ENCODE results near the gene ETV6.
"Not testable (repeated sequence)": the region's sequence is repeated elsewhere in the genome, so short reads cannot be mapped to it uniquely, and the experiment has no call there.

The ETV6 gene

DNA sequence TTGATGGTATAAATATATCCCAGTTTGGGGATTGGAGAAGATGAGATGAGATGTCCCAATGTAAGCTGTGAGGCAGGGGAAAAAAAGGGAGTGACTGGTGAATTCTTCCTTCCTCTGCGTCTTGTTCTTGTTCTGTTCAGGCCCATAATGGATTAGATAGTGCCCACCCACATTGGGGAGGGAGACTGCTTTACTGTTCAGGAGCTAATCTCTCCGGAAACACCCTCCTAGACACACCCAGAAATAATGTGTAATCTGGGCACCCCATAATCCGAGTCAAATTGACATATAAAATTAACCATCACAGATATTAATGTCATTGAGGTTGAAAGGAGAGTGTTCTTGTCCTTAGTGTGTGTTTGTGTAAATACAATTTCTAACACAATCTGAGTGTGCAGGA lies 29.3 kb downstream of the ETV6 start:
- TF ChIP-seq, protein P1, sequence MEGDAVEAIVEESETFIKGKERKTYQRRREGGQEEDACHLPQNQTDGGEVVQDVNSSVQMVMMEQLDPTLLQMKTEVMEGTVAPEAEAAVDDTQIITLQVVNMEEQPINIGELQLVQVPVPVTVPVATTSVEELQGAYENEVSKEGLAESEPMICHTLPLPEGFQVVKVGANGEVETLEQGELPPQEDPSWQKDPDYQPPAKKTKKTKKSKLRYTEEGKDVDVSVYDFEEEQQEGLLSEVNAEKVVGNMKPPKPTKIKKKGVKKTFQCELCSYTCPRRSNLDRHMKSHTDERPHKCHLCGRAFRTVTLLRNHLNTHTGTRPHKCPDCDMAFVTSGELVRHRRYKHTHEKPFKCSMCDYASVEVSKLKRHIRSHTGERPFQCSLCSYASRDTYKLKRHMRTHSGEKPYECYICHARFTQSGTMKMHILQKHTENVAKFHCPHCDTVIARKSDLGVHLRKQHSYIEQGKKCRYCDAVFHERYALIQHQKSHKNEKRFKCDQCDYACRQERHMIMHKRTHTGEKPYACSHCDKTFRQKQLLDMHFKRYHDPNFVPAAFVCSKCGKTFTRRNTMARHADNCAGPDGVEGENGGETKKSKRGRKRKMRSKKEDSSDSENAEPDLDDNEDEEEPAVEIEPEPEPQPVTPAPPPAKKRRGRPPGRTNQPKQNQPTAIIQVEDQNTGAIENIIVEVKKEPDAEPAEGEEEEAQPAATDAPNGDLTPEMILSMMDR (IDR thresholded peaks at IDR 0.05; ENCODE audit: extremely low read depth, missing control alignments), result no peak
- DNase-seq (ENCODE audit: low spot score), result no peak

DNA sequence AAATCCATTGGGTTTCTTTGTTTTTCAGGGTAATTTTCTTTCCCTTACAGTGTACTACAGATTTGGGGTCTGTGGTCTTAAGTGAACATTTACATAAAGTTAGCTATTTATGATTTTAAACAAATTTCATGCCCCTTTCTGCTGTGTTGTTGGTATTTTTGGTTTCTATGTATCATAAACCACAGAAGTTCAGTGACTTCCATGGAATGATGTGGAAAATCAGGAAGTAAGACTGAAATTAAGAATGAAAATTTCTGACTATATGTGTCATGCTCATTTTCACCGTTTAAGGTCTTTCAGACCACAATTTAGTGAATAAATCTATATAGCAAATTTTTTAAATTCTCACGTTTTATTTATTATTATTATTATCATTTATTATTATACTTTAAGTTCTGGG lies 31.7 kb downstream of the ETV6 start:
- TF ChIP-seq, protein P1 (IDR thresholded peaks at IDR 0.05; ENCODE audit: extremely low read depth, missing control alignments), result no peak
- DNase-seq (ENCODE audit: low spot score), result no peak

DNA sequence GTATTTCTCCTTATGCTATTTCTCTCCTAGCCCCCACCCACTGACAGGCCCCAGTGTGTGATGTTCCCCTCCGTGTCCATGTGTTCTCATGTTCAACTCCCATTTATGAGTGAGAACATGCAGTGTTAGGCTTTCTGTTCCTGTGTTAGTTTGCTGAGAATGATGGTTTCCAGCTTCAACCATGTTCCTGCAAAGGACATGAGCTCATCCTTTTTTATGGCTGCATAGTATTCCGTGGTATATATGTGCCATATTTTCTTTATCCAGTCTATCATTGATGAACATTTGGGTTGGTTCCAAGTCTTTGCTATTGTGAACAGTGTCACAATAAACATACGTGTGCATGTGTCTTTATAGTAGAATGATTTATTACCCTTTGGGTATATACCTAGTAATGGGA lies 32.2 kb downstream of the ETV6 start:
- DNase-seq (ENCODE audit: low spot score), result not testable (repeated sequence)

DNA sequence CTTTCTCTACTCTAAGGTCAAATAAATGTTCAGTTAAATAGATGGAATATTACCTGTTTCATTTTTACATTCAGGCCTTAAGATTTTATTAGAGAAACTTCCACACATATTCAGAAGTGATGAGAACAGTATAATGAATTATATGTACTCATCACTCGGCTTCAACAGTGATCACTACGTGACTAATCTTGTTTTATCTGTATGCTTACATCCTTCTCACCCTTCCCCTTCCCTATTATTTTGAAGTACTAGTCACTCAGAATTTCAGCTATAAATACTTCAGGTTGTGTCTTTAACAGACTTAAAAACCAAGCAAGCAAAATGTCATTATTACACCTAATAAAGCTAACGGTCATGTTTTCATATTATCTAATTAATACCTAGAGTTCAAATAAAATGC lies 34.9 kb downstream of the ETV6 start:
- no peak for DNase-seq (ENCODE audit: low spot score)
- TF ChIP-seq, protein P1 (IDR thresholded peaks at IDR 0.05; ENCODE audit: extremely low read depth, missing control alignments), result no peak

DNA sequence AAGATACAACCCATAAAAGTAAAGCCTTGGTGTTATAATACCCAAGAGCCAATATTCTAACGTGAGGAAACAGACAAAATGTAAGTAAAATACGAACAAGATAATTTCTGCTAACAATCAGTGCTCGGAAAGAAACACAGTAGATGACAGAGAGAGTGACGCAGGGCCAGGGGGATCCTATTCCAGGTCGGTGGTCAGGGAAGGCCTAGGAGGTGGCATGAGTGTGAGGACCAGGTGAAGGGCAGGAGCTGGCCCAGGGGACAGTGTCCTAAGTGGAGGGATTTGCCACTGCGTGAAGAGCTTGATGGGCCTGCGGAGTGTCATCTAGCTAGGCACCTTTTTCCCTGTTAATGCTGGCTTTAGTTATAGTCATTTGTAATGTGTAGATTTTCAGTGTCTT lies 35.3 kb downstream of the ETV6 start:
- TF ChIP-seq, protein P1 (IDR thresholded peaks at IDR 0.05; ENCODE audit: extremely low read depth, missing control alignments), result no peak
- DNase-seq (ENCODE audit: low spot score), result no peak

DNA sequence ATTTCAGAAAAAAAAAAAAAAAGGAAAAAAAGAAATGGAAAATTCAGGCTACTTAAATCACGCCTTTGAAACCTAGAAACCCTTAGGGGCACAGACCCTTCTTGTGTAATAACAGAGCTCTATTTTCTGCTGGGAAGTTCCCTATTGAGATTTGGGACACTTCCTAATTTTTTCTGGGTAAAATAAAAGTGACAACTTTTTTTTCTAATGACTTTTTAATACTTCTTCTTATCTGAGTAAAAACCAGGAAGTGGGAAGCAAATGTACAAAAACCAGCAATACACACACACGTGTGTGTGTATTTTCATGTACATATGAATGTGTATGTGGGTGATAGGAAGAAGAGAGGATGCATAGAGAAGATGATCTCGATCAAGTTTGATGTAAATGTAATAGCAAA lies 35.8 kb downstream of the ETV6 start:
- TF ChIP-seq, protein P1 (IDR thresholded peaks at IDR 0.05; ENCODE audit: extremely low read depth, missing control alignments), result no peak
- no peak for DNase-seq (ENCODE audit: low spot score)

DNA sequence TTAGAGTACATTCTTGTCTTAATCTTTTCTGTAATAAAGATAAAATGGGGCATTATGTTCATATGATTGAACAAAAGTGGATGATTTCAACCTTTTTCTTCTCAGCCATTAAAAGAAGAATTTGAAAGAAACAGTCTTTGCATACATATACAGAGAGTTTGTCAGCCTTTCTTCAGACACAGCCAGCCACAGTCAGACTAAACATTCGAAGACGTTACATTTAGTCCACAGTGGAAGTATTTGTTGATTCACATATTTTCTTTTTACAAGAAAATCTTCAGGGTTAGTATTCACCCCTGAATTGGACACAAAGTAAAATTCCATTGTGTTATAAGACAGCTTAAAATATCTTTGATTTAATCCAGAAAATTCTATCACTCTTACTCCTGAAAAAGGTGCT lies 36.2 kb downstream of the ETV6 start:
- no peak for DNase-seq (ENCODE audit: low spot score)
- TF ChIP-seq, protein P1 (IDR thresholded peaks at IDR 0.05; ENCODE audit: extremely low read depth, missing control alignments), result no peak

DNA sequence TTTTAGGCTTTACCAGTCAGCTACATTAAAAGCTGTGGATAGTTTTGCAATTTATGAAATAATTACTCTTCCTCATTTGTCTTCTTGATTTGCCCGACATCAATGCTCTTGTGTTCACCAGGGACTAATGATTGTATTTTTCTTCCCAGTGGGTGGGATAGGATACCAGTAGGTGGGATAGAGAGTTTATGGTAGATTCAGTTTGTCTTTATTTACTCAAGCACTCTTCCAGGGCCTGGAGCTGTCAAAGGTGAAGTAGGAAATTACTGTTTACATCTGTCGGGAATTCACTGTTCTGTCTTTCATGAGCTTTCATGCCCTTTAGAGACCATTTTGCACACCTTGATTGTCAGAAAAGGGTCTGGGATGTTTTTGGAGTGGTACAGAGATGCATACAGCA lies 36.6 kb downstream of the ETV6 start:
- TF ChIP-seq, protein P1 (IDR thresholded peaks at IDR 0.05; ENCODE audit: extremely low read depth, missing control alignments), result no peak
- no peak for DNase-seq (ENCODE audit: low spot score)
